Measurements from ENCODE around the gene OBSL1.

The OBSL1 gene

GRCh38 chr2:219520079-219520478 lies 51.3 kb downstream of the OBSL1 start:
- Histone ChIP-seq H3K27ac (ENCODE audit: low read depth, low read length) (no peak overlapping the region), H4K20me1 (ENCODE audit: control insufficient read depth, insufficient read depth, low read depth, low read length) (no peaks in the 10 kb centered on the region), H3K27me3 (ENCODE audit: control insufficient read depth, low read length) (peaks cover 73% of the 10 kb centered on the region), H3K4me1 (ENCODE audit: control insufficient read depth, low read length) (no peaks in the 10 kb centered on the region), H3K36me3 (ENCODE audit: control insufficient read depth, low read length) (no peaks in the 10 kb centered on the region), H3K4me2 (ENCODE audit: low read length) (no peak overlapping the region), H3K4me3 (ENCODE audit: low read length) (no peak overlapping the region), H3F3A (ENCODE audit: control insufficient read depth, insufficient read depth) (no peaks in the 10 kb centered on the region), H3K9me3 (ENCODE audit: control insufficient read depth, insufficient read depth, low read length) (no peaks in the 10 kb centered on the region), H3K9me2 (replicated peaks; ENCODE audit: control insufficient read depth, low read length) (no peaks in the 10 kb centered on the region), H3K79me2 (ENCODE audit: control insufficient read depth, low read length) (no peaks in the 10 kb centered on the region)
- TF ChIP-seq CTCF (IDR thresholded peaks at IDR 0.05; ENCODE audit: low read depth, low read length, poor library complexity, severe bottlenecking): no peak

DNA sequence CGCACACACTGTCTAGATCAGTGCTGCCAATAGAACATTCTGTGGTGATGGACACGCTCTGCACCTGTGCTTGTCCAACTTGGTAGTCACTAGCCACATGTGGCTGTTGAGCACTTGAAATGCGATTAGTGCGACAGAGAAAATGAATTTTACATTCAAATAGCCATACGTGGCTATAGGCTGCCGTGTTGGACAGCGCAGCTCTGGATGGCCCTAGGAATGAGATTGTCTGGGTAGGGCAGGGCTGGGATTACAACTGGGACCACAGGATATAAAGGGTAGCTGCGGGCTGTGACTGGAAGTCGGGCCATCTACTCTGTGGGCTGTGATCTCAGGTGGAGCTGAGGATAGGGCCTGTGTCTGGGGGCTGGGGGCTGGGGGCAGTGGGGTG lies 51.8 kb downstream of the OBSL1 start:
- H3K4me1 ChIP-seq (ENCODE audit: control insufficient read depth, low read length): no peaks in the 10 kb centered on the region
- no peak overlapping the region for H3K27ac ChIP-seq (ENCODE audit: low read depth, low read length)
- H3K4me3 ChIP-seq (ENCODE audit: low read length): no peak overlapping the region
- H3K9me3 ChIP-seq (ENCODE audit: control insufficient read depth, insufficient read depth, low read length): no peaks in the 10 kb centered on the region
- H3K79me2 ChIP-seq (ENCODE audit: control insufficient read depth, low read length): no peaks in the 10 kb centered on the region
- no peaks in the 10 kb centered on the region for H4K20me1 ChIP-seq (ENCODE audit: control insufficient read depth, insufficient read depth, low read depth, low read length)
- no peak overlapping the region for H3K4me2 ChIP-seq (ENCODE audit: low read length)
- H3F3A ChIP-seq (ENCODE audit: control insufficient read depth, insufficient read depth): no peaks in the 10 kb centered on the region
- H3K9me2 ChIP-seq (replicated peaks; ENCODE audit: control insufficient read depth, low read length): no peaks in the 10 kb centered on the region
- H3K36me3 ChIP-seq (ENCODE audit: control insufficient read depth, low read length): no peaks in the 10 kb centered on the region
- TF ChIP-seq CTCF (IDR thresholded peaks at IDR 0.05; ENCODE audit: low read depth, low read length, poor library complexity, severe bottlenecking): no peak
- H3K27me3 ChIP-seq (ENCODE audit: control insufficient read depth, low read length): peaks cover 72% of the 10 kb centered on the region

- no peaks in the 10 kb centered on the region for H3K79me2 ChIP-seq (ENCODE audit: control insufficient read depth, low read length)
- no peaks in the 10 kb centered on the region for H3K9me2 ChIP-seq (replicated peaks; ENCODE audit: control insufficient read depth, low read length)
- no peak overlapping the region for H3K4me3 ChIP-seq (ENCODE audit: low read length)
- no peaks in the 10 kb centered on the region; the same call in 1 of the 2 replicates for H4K20me1 ChIP-seq (ENCODE audit: control insufficient read depth, insufficient read depth, low read depth, low read length)
- H3F3A ChIP-seq (ENCODE audit: control insufficient read depth, insufficient read depth): no peaks in the 10 kb centered on the region
- peaks cover 73% of the 10 kb centered on the region for H3K27me3 ChIP-seq (ENCODE audit: control insufficient read depth, low read length)
- no peaks in the 10 kb centered on the region for H3K9me3 ChIP-seq (ENCODE audit: control insufficient read depth, insufficient read depth, low read length)
- no peaks in the 10 kb centered on the region for H3K4me1 ChIP-seq (ENCODE audit: control insufficient read depth, low read length)
- H3K36me3 ChIP-seq (ENCODE audit: control insufficient read depth, low read length): no peaks in the 10 kb centered on the region
- H3K4me2 ChIP-seq (ENCODE audit: low read length): no peak overlapping the region
- no peak overlapping the region for H3K27ac ChIP-seq (ENCODE audit: low read depth, low read length)
- TF ChIP-seq EZH2phosphoT487 (IDR thresholded peaks at IDR 0.05; ENCODE audit: borderline replicate concordance, low read length) (no peak), CTCF (IDR thresholded peaks at IDR 0.05; ENCODE audit: low read depth, low read length, poor library complexity, severe bottlenecking) (no peak)
Measured at GRCh38 chr2:219517954-219518778, 53.2 kb downstream of the OBSL1 start.
